AG09319 (cell line): ENCODE data around the gene C8A.
A peak's percentile ranks its signal among the peaks of the same experiment; 100 is the strongest.

ENCODE experiments used
- DNase-seq: peaks from one replicate; pipeline ENCODE4 v3.0.0-alpha.2; 2010; ENCODE audit warnings: low read depth; ENCODE audit errors: extremely low read depth
- CTCF ChIP-seq: IDR thresholded peaks from 2 replicates; pipeline ENCODE4 v1.5.1; 2011; ENCODE audit warnings: low read depth, mild to moderate bottlenecking, inconsistent platforms, low read length, moderate library complexity

C8A gene

GRCh38 chr1:56817716-56818463, 36.7 kb upstream of the C8A start:
- DNase-seq, result no peak
- TF ChIP-seq CTCF, result no peak

GRCh38 chr1:56819387-56819899, 35.2 kb upstream of the C8A start, which contains the start of gene FYB2:
FYB2 (minus strand) TSS chr1:56819404; CDS start chr1:56819290, 114 bp downstream.
- no peak for DNase-seq
- no peak for TF ChIP-seq CTCF

GRCh38 chr1:56820755-56821461, 33.7 kb upstream of the C8A start:
- peak; percentile 100 for TF ChIP-seq CTCF

GRCh38 chr1:56821462-56821797, 33.2 kb upstream of the C8A start:
- TF ChIP-seq CTCF, result no peak
- no peak for DNase-seq

More at GRCh38 chr1:56820755-56821461, 33.7 kb upstream of the C8A start:
- DNase-seq, result peak; percentile 49

GRCh38 chr1:56824271-56824670, 30.3 kb upstream of the C8A start:
- no peak for DNase-seq
- TF ChIP-seq CTCF, result no peak

GRCh38 chr1:56824938-56825337, 29.7 kb upstream of the C8A start:
- no peak for DNase-seq
- no peak for TF ChIP-seq CTCF

GRCh38 chr1:56825436-56825835, 29.2 kb upstream of the C8A start:
- DNase-seq, result no peak
- no peak for TF ChIP-seq CTCF
